ENCODE results near the gene REC8. TPM values are rescaled to one million over a fixed set of nuclear protein-coding genes. Genes with fewer than 3 reads are reported as not detected.

The REC8 gene
- total RNA-seq, 1 experiment from 2014 or later = 4.8 TPM

GRCh38 chr14:24159777-24160498, 11.9 kb upstream of the REC8 start:
- no peak for DNase-seq (ENCODE audit: low read depth)

GRCh38 chr14:24160499-24160849, 11.4 kb upstream of the REC8 start:
- no peak for DNase-seq (ENCODE audit: low read depth)

- peak; percentile 95 for DNase-seq (ENCODE audit: low read depth)
Measured at GRCh38 chr14:24160850-24161804, 10.8 kb upstream of the REC8 start, which contains the start of gene IRF9. IRF9 (plus strand) TSS chr14:24161265; CDS start chr14:24162145, 880 bp downstream.

GRCh38 chr14:24162093-24162492, 9.8 kb upstream of the REC8 start:
- DNase-seq (ENCODE audit: low read depth) = no peak

- no peak for DNase-seq (ENCODE audit: low read depth)
Measured at GRCh38 chr14:24164518-24164991, 7.3 kb upstream of the REC8 start.

GRCh38 chr14:24165785-24166184, 6.1 kb upstream of the REC8 start:
- no peak for DNase-seq (ENCODE audit: low read depth)

GRCh38 chr14:24167469-24168114, 4.3 kb upstream of the REC8 start:
- no peak for DNase-seq (ENCODE audit: low read depth)

- no peak for DNase-seq (ENCODE audit: low read depth)
Measured at GRCh38 chr14:24172261-24172860, 481 bp downstream of the REC8 start.

- DNase-seq (ENCODE audit: low read depth) = no peak
Measured at GRCh38 chr14:24172871-24173281, 996 bp downstream of the REC8 start.

GRCh38 chr14:24176599-24176998, 4.7 kb downstream of the REC8 start:
- DNase-seq (ENCODE audit: low read depth) = no peak

GRCh38 chr14:24177041-24177825, 5.4 kb downstream of the REC8 start:
- DNase-seq (ENCODE audit: low read depth) = no peak

- DNase-seq (ENCODE audit: low read depth) = no peak
Measured at GRCh38 chr14:24177891-24178290, 6.0 kb downstream of the REC8 start.

GRCh38 chr14:24178399-24179178, 6.7 kb downstream of the REC8 start:
- no peak for DNase-seq (ENCODE audit: low read depth)

GRCh38 chr14:24179294-24179960, 7.5 kb downstream of the REC8 start:
- no peak for DNase-seq (ENCODE audit: low read depth)

- peak; percentile 75 for DNase-seq (ENCODE audit: low read depth)
Measured at GRCh38 chr14:24179961-24180796, 8.3 kb downstream of the REC8 start.

GRCh38 chr14:24181371-24182077, 9.6 kb downstream of the REC8 start:
- no peak for DNase-seq (ENCODE audit: low read depth)

GRCh38 chr14:24182110-24182882, 10.4 kb downstream of the REC8 start:
- no peak for DNase-seq (ENCODE audit: low read depth)

Data from M059J (cell line).